SJCRH30 (cell line): ENCODE measurements around the gene TMSB4X. TPM values are rescaled to one million over a fixed set of nuclear protein-coding genes. Genes with fewer than 3 reads are reported as not detected.

ENCODE experiments used
- DNase-seq, 2 experiments: peaks; one replicate each; pipeline ENCODE4 v3.0.0-alpha.2; 2015 to 2020
- H3K27ac ChIP-seq: fragments of 250-450 bp; sonication (Bioruptor Pico); 2 replicates; pipeline ENCODE4 v1.5.1; 2020; ENCODE audit warnings: mild to moderate bottlenecking, moderate library complexity
- H3K27me3 ChIP-seq: fragments of 250-450 bp; sonication (Bioruptor Pico); 2 replicates; pipeline ENCODE4 v1.5.1; 2020; ENCODE audit warnings: mild to moderate bottlenecking, moderate library complexity
- H3K36me3 ChIP-seq: fragments of 250-450 bp; sonication (Bioruptor Pico); 2 replicates; pipeline ENCODE4 v1.5.1; 2020; ENCODE audit warnings: mild to moderate bottlenecking, moderate library complexity
- H3K4me1 ChIP-seq: fragments of 250-450 bp; sonication (Bioruptor Pico); 2 replicates; pipeline ENCODE4 v1.5.1; 2020; ENCODE audit warnings: mild to moderate bottlenecking, moderate library complexity
- H3K4me3 ChIP-seq: fragments of 250-450 bp; sonication (Bioruptor Pico); 2 replicates; pipeline ENCODE4 v1.5.1; 2020; ENCODE audit warnings: mild to moderate bottlenecking, moderate library complexity
- H3K9me3 ChIP-seq: fragments of 250-450 bp; sonication (Bioruptor Pico); replicated peaks from 2 replicates; pipeline ENCODE4 v1.5.1; 2020; ENCODE audit warnings: mild to moderate bottlenecking, moderate library complexity
- total RNA-seq: library from RNA; depleted of rRNA; stranded (reverse); fragments of >200 nt; shearing (Covaris generic); gene quantifications from 2 replicates; pipeline ENCODE4 v1.2.3, GENCODE V29; 2014

Gene TMSB4X
- total RNA-seq, 1 experiment from 2014 or later, result 1,274 TPM

GRCh38 chrX:12949205-12949926 is 25.5 kb upstream of the TMSB4X start:
- no peaks in the 10 kb centered on the region for H3K27me3 ChIP-seq
- peak overlapping the region; percentile 78 for H3K27ac ChIP-seq
- peak; percentile 40 to 58 for DNase-seq
- no peaks in the 10 kb centered on the region for H3K36me3 ChIP-seq
- H3K4me1 ChIP-seq, result peaks cover 42% of the 10 kb centered on the region
- H3K4me3 ChIP-seq, result no peak overlapping the region
- H3K9me3 ChIP-seq, result no peaks in the 10 kb centered on the region

- H3K36me3 ChIP-seq, result no peaks in the 10 kb centered on the region
- DNase-seq, result peak; percentile 58 to 71
- H3K4me1 ChIP-seq, result peaks cover 42% of the 10 kb centered on the region
Observed at GRCh38 chrX:12949927-12950656, 24.8 kb upstream of the TMSB4X start.

GRCh38 chrX:12950851-12951594 is 23.9 kb upstream of the TMSB4X start:
- peak; percentile 37 to 65 for DNase-seq
- Histone ChIP-seq H3K27ac (no peak overlapping the region; the same call in 1 of the 2 replicates), H3K4me1 (peaks cover 46% of the 10 kb centered on the region), H3K4me3 (no peak overlapping the region), H3K9me3 (no peaks in the 10 kb centered on the region), H3K27me3 (no peaks in the 10 kb centered on the region), H3K36me3 (no peaks in the 10 kb centered on the region)

More at GRCh38 chrX:12949927-12950656, 24.8 kb upstream of the TMSB4X start:
- H3K27ac ChIP-seq, result peak overlapping the region; percentile 78
- no peak overlapping the region; the same call in 1 of the 2 replicates for H3K4me3 ChIP-seq
- no peaks in the 10 kb centered on the region for H3K9me3 ChIP-seq
- no peaks in the 10 kb centered on the region for H3K27me3 ChIP-seq

- H3K27me3 ChIP-seq, result no peaks in the 10 kb centered on the region
- no peaks in the 10 kb centered on the region for H3K9me3 ChIP-seq
- DNase-seq, result no peak
- H3K4me1 ChIP-seq, result peaks cover 48% of the 10 kb centered on the region
- no peaks in the 10 kb centered on the region for H3K36me3 ChIP-seq
- H3K27ac ChIP-seq, result no peak overlapping the region
- no peak overlapping the region for H3K4me3 ChIP-seq
Observed at GRCh38 chrX:12951595-12951975, 23.3 kb upstream of the TMSB4X start.

GRCh38 chrX:12953420-12953819 is 21.5 kb upstream of the TMSB4X start:
- H3K4me1 ChIP-seq, result peaks cover 38% of the 10 kb centered on the region
- no peak for DNase-seq
- no peaks in the 10 kb centered on the region for H3K27me3 ChIP-seq
- H3K36me3 ChIP-seq, result no peaks in the 10 kb centered on the region
- H3K4me3 ChIP-seq, result no peak overlapping the region
- no peaks in the 10 kb centered on the region for H3K9me3 ChIP-seq
- H3K27ac ChIP-seq, result no peak overlapping the region

GRCh38 chrX:12954376-12954775 is 20.5 kb upstream of the TMSB4X start:
- no peaks in the 10 kb centered on the region for H3K36me3 ChIP-seq
- H3K4me1 ChIP-seq, result peaks cover 29% of the 10 kb centered on the region
- no peak for DNase-seq
- H3K4me3 ChIP-seq, result no peak overlapping the region
- H3K27me3 ChIP-seq, result no peaks in the 10 kb centered on the region
- H3K9me3 ChIP-seq, result no peaks in the 10 kb centered on the region
- no peak overlapping the region for H3K27ac ChIP-seq

GRCh38 chrX:12954981-12955380 is 19.9 kb upstream of the TMSB4X start:
- Histone ChIP-seq H3K9me3 (no peaks in the 10 kb centered on the region), H3K4me1 (peaks cover 23% of the 10 kb centered on the region), H3K36me3 (no peaks in the 10 kb centered on the region), H3K27me3 (no peaks in the 10 kb centered on the region), H3K4me3 (no peak overlapping the region), H3K27ac (no peak overlapping the region)
- no peak for DNase-seq

- Histone ChIP-seq H3K36me3 (no peaks in the 10 kb centered on the region), H3K27me3 (no peaks in the 10 kb centered on the region), H3K27ac (peak overlapping the region; percentile 67), H3K9me3 (no peaks in the 10 kb centered on the region), H3K4me1 (peaks cover 15% of the 10 kb centered on the region), H3K4me3 (no peak overlapping the region)
- peak; percentile 53 to 70 for DNase-seq
Observed at GRCh38 chrX:12955882-12956703, 18.8 kb upstream of the TMSB4X start.

GRCh38 chrX:12956704-12957534 is 18.0 kb upstream of the TMSB4X start:
- no peak overlapping the region for H3K4me3 ChIP-seq
- peak overlapping the region; percentile 67 for H3K27ac ChIP-seq
- no peaks in the 10 kb centered on the region for H3K27me3 ChIP-seq
- no peaks in the 10 kb centered on the region for H3K9me3 ChIP-seq
- peaks cover 15% of the 10 kb centered on the region for H3K4me1 ChIP-seq
- H3K36me3 ChIP-seq, result no peaks in the 10 kb centered on the region
- DNase-seq, result peak; percentile 22 to 64

- peaks cover 15% of the 10 kb centered on the region for H3K4me1 ChIP-seq
- H3K4me3 ChIP-seq, result no peak overlapping the region
- H3K36me3 ChIP-seq, result no peaks in the 10 kb centered on the region
- no peak for DNase-seq
- H3K27ac ChIP-seq, result no peak overlapping the region
- H3K9me3 ChIP-seq, result no peaks in the 10 kb centered on the region
- no peaks in the 10 kb centered on the region for H3K27me3 ChIP-seq
Observed at GRCh38 chrX:12958059-12958458, 16.9 kb upstream of the TMSB4X start.

- Histone ChIP-seq H3K27me3 (no peaks in the 10 kb centered on the region), H3K36me3 (no peaks in the 10 kb centered on the region), H3K9me3 (no peaks in the 10 kb centered on the region), H3K4me1 (peaks cover 15% of the 10 kb centered on the region), H3K27ac (no peak overlapping the region), H3K4me3 (no peak overlapping the region)
- no peak for DNase-seq
Observed at GRCh38 chrX:12958461-12958860, 16.4 kb upstream of the TMSB4X start.

- no peaks in the 10 kb centered on the region for H3K9me3 ChIP-seq
- H3K4me1 ChIP-seq, result peaks cover 15% of the 10 kb centered on the region
- H3K36me3 ChIP-seq, result no peaks in the 10 kb centered on the region
- H3K4me3 ChIP-seq, result no peak overlapping the region
- no peaks in the 10 kb centered on the region for H3K27me3 ChIP-seq
- DNase-seq, result no peak
- no peak overlapping the region for H3K27ac ChIP-seq
Observed at GRCh38 chrX:12961196-12961718, 13.7 kb upstream of the TMSB4X start.

- Histone ChIP-seq H3K9me3 (no peaks in the 10 kb centered on the region), H3K27ac (no peak overlapping the region), H3K4me1 (peaks cover 8% of the 10 kb centered on the region), H3K27me3 (no peaks in the 10 kb centered on the region), H3K4me3 (no peak overlapping the region), H3K36me3 (no peaks in the 10 kb centered on the region)
- DNase-seq, result no peak
Observed at GRCh38 chrX:12962041-12962504, 12.8 kb upstream of the TMSB4X start.
